GM21825 (cell line): Measurements from ENCODE around the gene ACVRL1.
A peak's percentile ranks its signal among the peaks of the same experiment; 100 is the strongest.

Source experiments
- ATAC-seq: cut with Tn5 transposase; IDR thresholded peaks from one replicate; pipeline ENCODE4 v1.9.1; 2021; ENCODE audit warnings: mild to moderate bottlenecking, moderate library complexity; ENCODE audit not compliant: unreplicated experiment

Gene ACVRL1

GRCh38 chr12:51959921-51960320 lies 52.6 kb downstream of the ACVRL1 start:
- no peak for ATAC-seq

- ATAC-seq: no peak
Measured at GRCh38 chr12:51960488-51960887, 53.2 kb downstream of the ACVRL1 start.

- no peak for ATAC-seq
Measured at GRCh38 chr12:51960890-51961289, 53.6 kb downstream of the ACVRL1 start.

GRCh38 chr12:51961834-51962233 lies 54.5 kb downstream of the ACVRL1 start:
- no peak for ATAC-seq

- ATAC-seq: no peak
Measured at GRCh38 chr12:51962737-51963136, 55.4 kb downstream of the ACVRL1 start.

- no peak for ATAC-seq
Measured at GRCh38 chr12:51963477-51963876, 56.2 kb downstream of the ACVRL1 start.

GRCh38 chr12:51969643-51970042 lies 62.3 kb downstream of the ACVRL1 start:
- no peak for ATAC-seq

- ATAC-seq: peak; percentile 88
Measured at GRCh38 chr12:51970904-51971646, 63.8 kb downstream of the ACVRL1 start.

- ATAC-seq: no peak
Measured at GRCh38 chr12:51971679-51972421, 64.5 kb downstream of the ACVRL1 start.

GRCh38 chr12:51972422-51972812 lies 65.1 kb downstream of the ACVRL1 start:
- ATAC-seq: no peak

- no peak for ATAC-seq
Measured at GRCh38 chr12:51972849-51973273, 65.6 kb downstream of the ACVRL1 start.
